Measurements from ENCODE around the gene ZGPAT.

DNA sequence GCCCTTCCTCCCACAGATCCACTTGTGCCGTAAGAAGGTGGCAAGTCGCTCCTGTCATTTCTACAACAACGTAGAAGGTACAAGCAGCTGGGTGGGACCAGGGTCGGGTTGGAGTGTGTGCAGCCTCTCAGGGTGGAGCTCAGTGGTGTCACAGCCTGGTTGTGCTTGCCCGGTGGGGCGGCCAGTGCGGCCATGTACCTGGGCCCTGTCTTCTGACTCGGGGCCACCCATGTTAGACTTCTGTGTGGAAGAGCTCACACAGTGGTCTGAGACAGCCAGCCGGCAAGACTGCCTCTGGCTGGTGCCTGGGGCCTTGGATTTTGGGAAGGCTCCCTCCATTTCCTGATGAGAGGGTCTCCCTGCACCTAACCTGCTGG lies 45.0 kb upstream of the ZGPAT start:
- TF ChIP-seq SMARCA4 (IDR thresholded peaks at IDR 0.05), result no peak
- no peak for TF ChIP-seq KLF6 (CRISPR knock-in tag; IDR thresholded peaks at IDR 0.05; ENCODE audit: borderline replicate concordance)
- no peak for TF ChIP-seq ZBED1 (IDR thresholded peaks at IDR 0.05)
